Thyroid gland (tissue), 4 donors: ENCODE measurements around the gene PARP14. TPM values are rescaled to one million over a fixed set of nuclear protein-coding genes. Genes with fewer than 3 reads are reported as not detected.
A peak's percentile ranks its signal among the peaks of the same experiment; 100 is the strongest.

Source experiments
- DNase-seq, 2 donors: peaks; one replicate each; pipeline ENCODE4 v3.0.0-alpha.2; 2019
- H3K27ac ChIP-seq, 3 donors: fragments of 200-600 bp; sonication (generic); 1 replicate in 2 of 3; 2 replicates in 1 of 3; pipeline ENCODE4 v1.5.1; 2016 to 2019; ENCODE audit warnings: mild to moderate bottlenecking in 1 of 3, moderate library complexity in 1 of 3
- H3K27me3 ChIP-seq: fragments of 200-600 bp; sonication (generic); one replicate; pipeline ENCODE4 v1.5.1; 2019
- H3K36me3 ChIP-seq, 2 donors: fragments of 200-600 bp; sonication (generic); one replicate each; pipeline ENCODE4 v1.5.1; 2016 to 2019
- H3K4me1 ChIP-seq, 2 donors: fragments of 200-600 bp; sonication (generic); one replicate each; pipeline ENCODE4 v1.5.1; 2017 to 2019
- H3K4me3 ChIP-seq, 3 donors: fragments of 200-600 bp; sonication (generic); replicated peaks in 1 of 3; 1 replicate in 2 of 3; 2 replicates in 1 of 3; pipeline ENCODE4 v1.5.1; 2016; ENCODE audit warnings: mild to moderate bottlenecking in 1 of 3
- H3K9me3 ChIP-seq: fragments of 200-600 bp; sonication (generic); one replicate; pipeline ENCODE4 v1.5.1; 2017
- POLR2A ChIP-seq, 2 donors: fragments of 450-650 bp; IDR thresholded peaks; one replicate each; pipeline ENCODE4 v1.6.1; 2017; ENCODE audit warnings: antibody characterized with exemption in 2 of 2, mild to moderate bottlenecking in 2 of 2, moderate library complexity in 1 of 2
- WGBS, 2 donors: methylation state at CpG; one replicate each; pipeline ENCODE4 v1.1.5; 2017; 5-methylcytosine and 5-hydroxymethylcytosine counted together
- intact Hi-C: fragments of 100-400 bp; cut with DNase I; formaldehyde crosslinking; loops from one replicate; pipeline ENCODE4 v1.15.1; 2023
- total RNA-seq, 4 donors: library from RNA; depleted of rRNA; stranded (reverse); fragments of >200 nt; gene quantifications; one replicate each; pipeline ENCODE4 v1.2.3, GENCODE V29; 2016
- TF ChIP-seq, protein P1 (sequence below), 6 experiments: fragments of 200-600 bp in 3 of 6; fragments of 450-650 bp in 3 of 6; sonication (generic) in 3 of 6; IDR thresholded peaks; one replicate each; pipeline ENCODE4 v1.5.1; 2016 to 2019; ENCODE audit warnings: antibody characterized with exemption in 6 of 6, mild to moderate bottlenecking in 2 of 6, inconsistent platforms in 1 of 6, moderate library complexity in 1 of 6

PARP14 gene
- total RNA-seq, 4 donors from 2014 or later = 44.5 to 107 (median 69.4) TPM

DNA sequence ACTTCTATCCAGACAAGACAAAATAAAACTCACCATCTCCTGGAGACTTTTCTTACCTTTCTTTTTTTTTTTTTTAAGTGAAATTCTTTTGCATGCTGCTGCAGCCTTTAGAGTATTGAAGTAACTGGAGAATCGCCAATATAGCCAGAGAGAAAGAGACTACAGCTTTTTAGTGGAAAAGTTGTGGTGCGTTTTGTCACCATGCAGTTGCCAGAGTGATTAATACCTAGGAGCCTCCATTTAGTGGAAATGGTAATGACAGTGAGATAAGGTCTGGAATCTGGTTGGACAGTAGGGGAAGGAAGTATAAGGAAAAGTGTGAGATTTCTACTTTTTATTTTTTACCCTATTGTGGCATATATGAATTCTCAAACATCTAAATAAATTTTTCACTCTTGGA lies 18.1 kb upstream of the PARP14 start:
- Histone ChIP-seq H3K4me3 (no peak overlapping the region), H3K4me1 (no peaks in the 10 kb centered on the region), H3K27me3 (no peaks in the 10 kb centered on the region), H3K9me3 (no peaks in the 10 kb centered on the region), H3K36me3 (no peaks in the 10 kb centered on the region), H3K27ac (no peak overlapping the region)
- DNase-seq = no peak
- no peak for TF ChIP-seq POLR2A (IDR thresholded peaks at IDR 0.05)
- TF ChIP-seq, protein P1, sequence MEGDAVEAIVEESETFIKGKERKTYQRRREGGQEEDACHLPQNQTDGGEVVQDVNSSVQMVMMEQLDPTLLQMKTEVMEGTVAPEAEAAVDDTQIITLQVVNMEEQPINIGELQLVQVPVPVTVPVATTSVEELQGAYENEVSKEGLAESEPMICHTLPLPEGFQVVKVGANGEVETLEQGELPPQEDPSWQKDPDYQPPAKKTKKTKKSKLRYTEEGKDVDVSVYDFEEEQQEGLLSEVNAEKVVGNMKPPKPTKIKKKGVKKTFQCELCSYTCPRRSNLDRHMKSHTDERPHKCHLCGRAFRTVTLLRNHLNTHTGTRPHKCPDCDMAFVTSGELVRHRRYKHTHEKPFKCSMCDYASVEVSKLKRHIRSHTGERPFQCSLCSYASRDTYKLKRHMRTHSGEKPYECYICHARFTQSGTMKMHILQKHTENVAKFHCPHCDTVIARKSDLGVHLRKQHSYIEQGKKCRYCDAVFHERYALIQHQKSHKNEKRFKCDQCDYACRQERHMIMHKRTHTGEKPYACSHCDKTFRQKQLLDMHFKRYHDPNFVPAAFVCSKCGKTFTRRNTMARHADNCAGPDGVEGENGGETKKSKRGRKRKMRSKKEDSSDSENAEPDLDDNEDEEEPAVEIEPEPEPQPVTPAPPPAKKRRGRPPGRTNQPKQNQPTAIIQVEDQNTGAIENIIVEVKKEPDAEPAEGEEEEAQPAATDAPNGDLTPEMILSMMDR (IDR thresholded peaks at IDR 0.05) = no peak
- 45% methylated on average over 2 of the region's 2 CpGs for WGBS, 2 donors
- intact Hi-C loops = no loop called here

DNA sequence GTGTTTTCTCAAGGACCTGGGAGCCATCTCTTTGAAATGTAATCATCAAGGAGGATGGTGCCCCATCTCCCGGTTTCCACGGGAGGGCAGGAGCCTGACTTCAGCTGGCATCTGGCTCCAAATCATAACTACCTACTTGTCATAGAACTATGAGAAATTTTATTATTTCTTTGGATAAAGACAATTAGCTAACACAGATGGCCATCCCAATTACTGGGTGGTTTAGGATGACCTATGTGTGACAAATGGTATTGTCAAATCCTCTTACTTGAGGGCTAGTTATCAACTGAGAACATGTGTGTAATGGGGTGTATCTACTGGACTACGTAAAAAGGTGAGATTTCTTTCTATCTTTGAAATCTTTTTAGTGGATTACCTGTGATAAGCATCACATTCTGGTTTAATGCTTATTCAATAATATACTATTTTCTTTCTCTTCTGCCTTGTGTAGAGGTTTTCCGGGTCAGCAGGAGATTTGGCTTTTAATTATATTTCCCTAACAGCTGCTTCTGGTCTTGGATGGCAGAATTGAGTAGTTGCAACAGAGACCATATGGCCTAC lies 15.3 kb upstream of the PARP14 start:
- DNase-seq = no peak
- H3K36me3 ChIP-seq = no peaks in the 10 kb centered on the region
- TF ChIP-seq POLR2A (IDR thresholded peaks at IDR 0.05) = no peak
- TF ChIP-seq, protein P1 (IDR thresholded peaks at IDR 0.05) = no peak
- no peaks in the 10 kb centered on the region for H3K27me3 ChIP-seq
- WGBS, 2 donors = 79 to 82% methylated on average over 4 of the region's 4 CpGs
- no peaks in the 10 kb centered on the region for H3K4me1 ChIP-seq
- H3K4me3 ChIP-seq = no peak overlapping the region
- H3K9me3 ChIP-seq = no peaks in the 10 kb centered on the region
- intact Hi-C loops = no loop called here
- no peak overlapping the region for H3K27ac ChIP-seq

DNA sequence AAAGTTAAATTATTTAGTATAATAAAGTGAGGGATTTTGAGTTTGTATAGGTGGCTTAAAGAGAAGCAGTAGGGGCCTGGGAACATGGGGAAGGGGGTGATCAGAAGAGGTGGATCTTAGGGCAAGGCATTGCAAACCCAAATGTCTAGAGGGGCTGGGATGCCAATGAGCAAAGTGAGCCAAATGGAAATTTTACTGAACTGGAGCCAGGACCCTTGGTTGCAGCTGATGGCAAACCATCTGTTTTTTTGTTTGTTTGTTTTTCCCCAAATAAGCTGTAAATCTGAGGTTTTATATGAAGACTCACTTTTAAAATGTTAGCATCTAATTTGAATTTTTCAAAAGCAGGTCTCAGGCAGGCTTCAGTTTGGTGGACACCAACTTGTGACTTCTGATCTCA lies 14.8 kb upstream of the PARP14 start:
- no peak overlapping the region for H3K4me3 ChIP-seq
- intact Hi-C loops = no loop called here

DNA sequence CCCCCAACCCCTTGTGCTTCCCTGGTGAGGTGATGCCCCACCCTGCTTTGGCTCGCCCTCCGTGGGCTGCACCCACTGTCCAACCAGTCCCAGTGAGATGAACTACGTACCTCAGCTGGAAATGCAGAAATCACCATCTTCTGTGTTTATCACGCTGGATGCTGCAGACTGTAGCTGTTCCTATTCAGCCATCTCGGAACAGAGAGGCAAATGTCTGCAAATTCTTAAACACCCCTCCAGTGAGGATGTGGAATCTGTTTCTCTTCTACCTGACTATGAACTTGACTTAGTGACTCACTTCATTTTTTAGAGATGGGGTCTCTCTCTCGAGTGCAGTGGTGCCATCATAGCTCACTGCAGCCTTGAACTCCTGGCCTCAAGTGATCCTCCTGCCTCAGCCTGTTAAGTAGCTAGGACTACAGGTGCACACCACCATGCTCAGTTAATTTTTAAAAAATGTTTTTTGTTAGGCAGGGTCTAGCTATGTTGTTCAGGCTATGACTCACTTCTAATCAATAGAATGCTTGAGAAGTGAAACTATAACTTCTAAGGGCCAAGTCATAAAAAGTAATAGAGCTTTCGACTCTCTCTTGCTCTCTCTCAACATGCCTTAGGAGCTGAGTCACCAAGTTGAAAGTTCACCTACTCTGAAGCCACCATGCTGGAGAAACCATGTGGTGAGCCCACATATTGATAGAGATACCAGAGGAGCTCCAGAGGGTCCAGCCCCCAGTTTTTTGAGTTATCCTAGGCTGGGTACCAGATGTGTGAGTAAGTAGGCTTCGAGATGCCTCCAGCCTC lies 11.5 kb upstream of the PARP14 start:
- intact Hi-C loops = no loop called here
- Histone ChIP-seq H3K4me1 (no peaks in the 10 kb centered on the region), H3K27ac (no peak overlapping the region), H3K36me3 (no peaks in the 10 kb centered on the region), H3K9me3 (no peaks in the 10 kb centered on the region), H3K27me3 (no peaks in the 10 kb centered on the region), H3K4me3 (no peak overlapping the region)
- no peak for TF ChIP-seq POLR2A (IDR thresholded peaks at IDR 0.05)
- TF ChIP-seq, protein P1 (IDR thresholded peaks at IDR 0.05) = no peak
- no peak for DNase-seq
- WGBS, 2 donors = 89 to 90% methylated on average over 7 to 8 of the region's 8 CpGs

More for the DNA sequence above, 14.8 kb upstream of the PARP14 start:
- H3K9me3 ChIP-seq = no peaks in the 10 kb centered on the region
- H3K36me3 ChIP-seq = no peaks in the 10 kb centered on the region
- TF ChIP-seq, protein P1 (IDR thresholded peaks at IDR 0.05) = no peak
- TF ChIP-seq POLR2A (IDR thresholded peaks at IDR 0.05) = no peak
- no peaks in the 10 kb centered on the region for H3K4me1 ChIP-seq
- H3K27ac ChIP-seq = no peak overlapping the region
- DNase-seq = no peak
- H3K27me3 ChIP-seq = no peaks in the 10 kb centered on the region

DNA sequence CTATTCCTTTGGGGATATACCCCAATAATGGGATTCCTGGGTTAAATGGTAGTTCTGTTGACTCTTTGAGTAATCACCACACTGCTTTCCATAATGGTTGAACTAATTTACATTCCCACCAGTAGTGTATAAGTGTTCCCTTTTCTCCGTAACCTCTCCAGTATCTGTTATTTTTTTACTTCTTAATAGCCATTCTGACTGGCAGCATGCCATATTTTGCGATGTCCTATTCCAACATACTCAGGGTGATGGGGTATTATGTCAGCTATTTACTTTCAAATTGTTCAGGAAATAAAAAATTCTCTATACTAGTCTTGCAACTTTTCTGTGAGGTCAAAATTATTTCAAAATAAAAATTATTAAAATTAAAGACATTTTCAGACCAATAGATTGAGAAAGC lies 9.1 kb upstream of the PARP14 start:
- 29 to 41% methylated on average over 2 of the region's 2 CpGs for WGBS, 2 donors
- intact Hi-C loops = loop anchor here (10.0 kb wide), 1 partner anchor 287 kb away; the partner anchor contains the start of genes FAM162A and MIX23
- H3K9me3 ChIP-seq = no peaks in the 10 kb centered on the region
- H3K4me1 ChIP-seq = no peaks in the 10 kb centered on the region
- H3K36me3 ChIP-seq = no peaks in the 10 kb centered on the region
- peak; percentile 47 to 57 for DNase-seq
- H3K27me3 ChIP-seq = no peaks in the 10 kb centered on the region
- H3K27ac ChIP-seq = no peak overlapping the region
- H3K4me3 ChIP-seq = no peak overlapping the region
- TF ChIP-seq, protein P1 (IDR thresholded peaks at IDR 0.05) = no peak
- no peak for TF ChIP-seq POLR2A (IDR thresholded peaks at IDR 0.05)
